H1 (cell line): ENCODE data around the gene SPRYD3. TPM values are rescaled to one million over a fixed set of nuclear protein-coding genes. Genes with fewer than 3 reads are reported as not detected.

Experiments used
- CTCF ChIA-PET: fragments of 300-600 bp; sonication (Branson Sonifier 250); formaldehyde crosslinking; loops from one replicate; lab custom pipeline; 2021; ENCODE audit not compliant: partially characterized antibody; lab: Charles Lee
- POLR2A ChIA-PET: fragments of 300-600 bp; sonication (Branson Sonifier 250); formaldehyde crosslinking; loops from one replicate; lab custom pipeline; 2021; ENCODE audit warnings: inconsistent platforms; ENCODE audit not compliant: partially characterized antibody; lab: Charles Lee
- DNase-seq, 2 experiments: peaks; one replicate each; pipeline versions ENCODE4 v3.0.0 to v3.0.0-alpha.2; 2010 to 2022; ENCODE audit warnings: low spot score in 2 of 2, low read depth in 1 of 2, mixed read lengths in 1 of 2
- FAIRE-seq: peaks from 2 replicates; lab custom pipeline; 2011; peaks lifted over from hg19 to GRCh38; lab: Jason Lieb, UNC
- H2AFZ ChIP-seq: 2 replicates; pipeline ENCODE4 v1.8.1; 2012; ENCODE audit warnings: low read length, inconsistent platforms
- H2AK5ac ChIP-seq: 2 replicates; pipeline ENCODE4 v1.6.1; 2013; ENCODE audit warnings: low read depth, low read length
- H2BK120ac ChIP-seq: replicated peaks from 2 replicates; pipeline ENCODE3; 2013; ENCODE audit warnings: low read depth, low read length, inconsistent platforms
- H2BK12ac ChIP-seq: 2 replicates; pipeline ENCODE4 v1.6.1; 2013; ENCODE audit warnings: low read depth, low read length
- H2BK15ac ChIP-seq: 2 replicates; pipeline ENCODE4 v1.6.1; 2013; ENCODE audit warnings: low read length
- H2BK20ac ChIP-seq: 2 replicates; pipeline ENCODE4 v1.6.1; 2013; ENCODE audit warnings: low read length
- H2BK5ac ChIP-seq: 2 replicates; pipeline ENCODE4 v1.6.1; 2013; ENCODE audit warnings: low read depth, low read length
- H3K14ac ChIP-seq: 2 replicates; pipeline ENCODE4 v1.6.1; 2013; ENCODE audit warnings: inconsistent platforms; ENCODE audit not compliant: insufficient read length
- H3K18ac ChIP-seq: 2 replicates; pipeline ENCODE4 v1.6.1; 2013; ENCODE audit warnings: low read length; ENCODE audit errors: extremely low read depth
- H3K23ac ChIP-seq: 2 replicates; pipeline ENCODE4 v1.6.1; 2013; ENCODE audit warnings: inconsistent platforms; ENCODE audit not compliant: insufficient read length
- H3K23me2 ChIP-seq: 2 replicates; pipeline ENCODE4 v1.6.1; 2013; ENCODE audit warnings: low read depth, low read length
- H3K27ac ChIP-seq: 2 replicates; pipeline ENCODE4 v1.6.1; 2011; ENCODE audit warnings: low read depth, low read length, inconsistent platforms
- H3K27me3 ChIP-seq, 4 experiments: replicated peaks in 1 of 4; 1 replicate in 1 of 4; 2 replicates in 3 of 4; pipeline versions ENCODE4 v1.6.1 to v1.8.1; 2011 to 2013; ENCODE audit warnings: low read length in 3 of 4, mild to moderate bottlenecking in 3 of 4, inconsistent platforms in 2 of 4, mixed read lengths in 2 of 4, moderate library complexity in 1 of 4; ENCODE audit not compliant: control insufficient read depth in 3 of 4, insufficient read depth in 3 of 4; ENCODE audit errors: extremely low read depth in 1 of 4
- H3K36me3 ChIP-seq, 4 experiments: 2 replicates each; pipeline versions ENCODE4 v1.6.1 to v1.8.1; 2011 to 2013; ENCODE audit warnings: mild to moderate bottlenecking in 4 of 4, low read length in 3 of 4, moderate library complexity in 2 of 4, control low read depth in 1 of 4, inconsistent platforms in 1 of 4; ENCODE audit not compliant: insufficient read depth in 4 of 4, control insufficient read depth in 2 of 4
- H3K4ac ChIP-seq: replicated peaks from 2 replicates; pipeline ENCODE3; 2013; ENCODE audit warnings: low read length, low read depth, mixed read lengths, inconsistent platforms; ENCODE audit not compliant: insufficient read length
- H3K4me1 ChIP-seq, 4 experiments: replicated peaks in 1 of 4; 1 replicate in 1 of 4; 2 replicates in 3 of 4; pipeline versions ENCODE4 v1.6.1 to v1.8.1; 2011 to 2013; ENCODE audit warnings: low read length in 3 of 4, inconsistent platforms in 2 of 4, mixed read lengths in 1 of 4; ENCODE audit not compliant: insufficient read depth in 4 of 4, control insufficient read depth in 3 of 4
- H3K4me2 ChIP-seq, 2 experiments: 2 replicates each; pipeline versions ENCODE4 v1.6.1 to v1.8.1; 2011 to 2013; ENCODE audit warnings: low read depth in 2 of 2, low read length in 2 of 2, control low read depth in 1 of 2, inconsistent platforms in 1 of 2, mild to moderate bottlenecking in 1 of 2; ENCODE audit not compliant: insufficient read depth in 1 of 2
- H3K4me3 ChIP-seq, 4 experiments: fragments of 200-600, 300-600 bp in 1 of 4; sonication (generic), shearing (Covaris generic), sonication (Bioruptor Twin) in 1 of 4; 2 replicates each; pipeline versions ENCODE4 v1.5.1 to v1.8.1; 2011 to 2016; ENCODE audit warnings: low read length in 4 of 4, low read depth in 3 of 4, control low read depth in 2 of 4, inconsistent platforms in 2 of 4, mild to moderate bottlenecking in 2 of 4, mixed read lengths in 1 of 4, moderate library complexity in 1 of 4; ENCODE audit not compliant: insufficient read depth in 2 of 4; ENCODE audit errors: extremely low read depth in 1 of 4
- H3K56ac ChIP-seq: replicated peaks from 2 replicates; pipeline ENCODE3; 2013; ENCODE audit warnings: low read depth, mild to moderate bottlenecking, mixed read lengths, low read length, inconsistent platforms; ENCODE audit not compliant: insufficient read length
- H3K79me1 ChIP-seq: 2 replicates; pipeline ENCODE4 v1.6.1; 2013; ENCODE audit warnings: low read depth, low read length, control low read depth
- H3K79me2 ChIP-seq, 2 experiments: 2 replicates each; pipeline versions ENCODE4 v1.6.1 to v1.8.1; 2012 to 2013; ENCODE audit warnings: low read length in 2 of 2, mild to moderate bottlenecking in 2 of 2, inconsistent platforms in 1 of 2; ENCODE audit not compliant: insufficient read depth in 2 of 2, control insufficient read depth in 1 of 2
- H3K9ac ChIP-seq, 4 experiments: replicated peaks in 1 of 4; 1 replicate in 1 of 4; 2 replicates in 3 of 4; pipeline versions ENCODE4 v1.6.1 to v1.8.1; 2011 to 2013; ENCODE audit warnings: low read depth in 3 of 4, low read length in 3 of 4, control low read depth in 2 of 4, mild to moderate bottlenecking in 2 of 4, moderate library complexity in 2 of 4, inconsistent platforms in 1 of 4; ENCODE audit errors: extremely low read depth in 1 of 4
- H3K9me3 ChIP-seq, 2 experiments: 2 replicates each; pipeline versions ENCODE4 v1.6.1 to v1.8.1; 2012 to 2013; ENCODE audit warnings: mild to moderate bottlenecking in 2 of 2, moderate library complexity in 2 of 2, control low read depth in 1 of 2, inconsistent platforms in 1 of 2, low read depth in 1 of 2, low read length in 1 of 2, mixed read lengths in 1 of 2; ENCODE audit not compliant: insufficient read depth in 2 of 2
- H4K20me1 ChIP-seq, 2 experiments: replicated peaks in 1 of 2; 2 replicates each; pipeline versions ENCODE3 to v1.8.1; 2011 to 2013; ENCODE audit warnings: inconsistent platforms in 2 of 2, low read length in 2 of 2, mild to moderate bottlenecking in 1 of 2; ENCODE audit not compliant: insufficient read depth in 2 of 2, control insufficient read depth in 1 of 2
- H4K5ac ChIP-seq: 2 replicates; pipeline ENCODE4 v1.6.1; 2013; ENCODE audit warnings: low read length, low read depth, mixed read lengths, inconsistent platforms; ENCODE audit not compliant: insufficient read length
- H4K8ac ChIP-seq: 2 replicates; pipeline ENCODE4 v1.8.0; 2013; ENCODE audit warnings: mild to moderate bottlenecking, moderate library complexity, low read length, inconsistent platforms; ENCODE audit not compliant: insufficient read depth; ENCODE audit errors: extremely low read depth
- H4K91ac ChIP-seq: replicated peaks from 2 replicates; pipeline ENCODE3; 2013; ENCODE audit warnings: low read length, mixed read lengths, inconsistent platforms; ENCODE audit not compliant: insufficient read length
- BACH1 ChIP-seq: IDR thresholded peaks from 2 replicates; pipeline ENCODE4 v1.6.1; 2012; ENCODE audit warnings: low read length, improper control_type of control experiment
- CTBP2 ChIP-seq: IDR thresholded peaks from 2 replicates; pipeline ENCODE4 v1.7.0; 2011; ENCODE audit warnings: borderline replicate concordance, mild to moderate bottlenecking, moderate library complexity, mixed read lengths, low read length; ENCODE audit not compliant: insufficient read depth, insufficient read length
- GABPA ChIP-seq: IDR thresholded peaks from 2 replicates; pipeline ENCODE4 v1.6.1; 2011; ENCODE audit warnings: mild to moderate bottlenecking, low read length, moderate library complexity, borderline replicate concordance; ENCODE audit not compliant: insufficient read depth
- RNF2 ChIP-seq: fragments of 200-900, 300-1000 bp; sonication (generic); IDR thresholded peaks from 2 replicates; pipeline ENCODE4 v1.7.1; 2016; ENCODE audit warnings: borderline replicate concordance, low read depth, mild to moderate bottlenecking, antibody characterized with exemption, low read length; ENCODE audit not compliant: poor library complexity, severe bottlenecking; ENCODE audit errors: missing control alignments
- SP1 ChIP-seq: IDR thresholded peaks from 2 replicates; pipeline ENCODE4 v1.6.1; 2011; ENCODE audit warnings: low read depth, low read length
- SRF ChIP-seq: IDR thresholded peaks from 2 replicates; pipeline ENCODE4 v1.6.1; 2011; ENCODE audit warnings: mild to moderate bottlenecking, low read depth, low read length, moderate library complexity
- TAF7 ChIP-seq: optimal IDR thresholded peaks from 2 replicates; pipeline ENCODE3; 2011; ENCODE audit warnings: low read depth, mild to moderate bottlenecking, inconsistent platforms, low read length, moderate library complexity, borderline replicate concordance
- YY1 ChIP-seq: IDR thresholded peaks from 2 replicates; pipeline ENCODE4 v1.6.1; 2011; ENCODE audit warnings: low read depth, mild to moderate bottlenecking, low read length
- WGBS, 2 experiments: shearing (Covaris generic) in 1 of 2; methylation state at CpG; one replicate each; pipeline versions ENCODE4 v1.1.6 to v1.1.7; 2013 to 2015; ENCODE audit warnings: low lambda C conversion rate in 2 of 2, mixed read lengths in 2 of 2, inconsistent platforms in 1 of 2, low coverage in 1 of 2, missing lambda C conversion rate in 1 of 2; ENCODE audit not compliant: insufficient replicate concordance in 2 of 2, insufficient coverage in 1 of 2, insufficient read length in 1 of 2; ENCODE audit errors: extremely low coverage in 1 of 2, missing lambda C conversion rate in 1 of 2; 5-methylcytosine and 5-hydroxymethylcytosine counted together
- polyA plus RNA-seq, 7 experiments: library from polyadenylated mRNA; depleted of rRNA in 3 of 7; stranded (reverse) in 5 of 7; unstranded in 2 of 7; fragments of >200 nt in 5 of 7; fragments of 200-250 nt in 2 of 7; gene quantifications; 1 replicate in 5 of 7; 2 replicates in 1 of 7; 4 replicates in 1 of 7; pipeline versions ENCODE4 v1.2.1 to v1.2.3, GENCODE V29; 2011 to 2013; ENCODE audit warnings: missing spikeins in 2 of 7, mixed read lengths in 2 of 7
- total RNA-seq: library from RNA; stranded (reverse); fragmentation: NEBNext Ultra II Directional; extraction: Animal tissue kit (Norgen Biotek cat#: 25700); gene quantifications from 2 replicates; pipeline ENCODE4 v1.2.1, GENCODE V29; 2021
- TF ChIP-seq, protein P1 (sequence below): IDR thresholded peaks from 2 replicates; pipeline ENCODE4 v1.6.1; 2012; ENCODE audit warnings: low read length, inconsistent platforms
- TF ChIP-seq, protein P2 (sequence below): IDR thresholded peaks from 2 replicates; pipeline ENCODE4 v1.6.1; 2011; ENCODE audit warnings: low read depth, mild to moderate bottlenecking, low read length; ENCODE audit not compliant: insufficient read depth

Gene SPRYD3
- total and polyA plus RNA-seq, 2 of the 8 experiments (the other 6 are each of a cell fraction or from before 2014, with no cell fraction given) = 6.8 to 8.0 TPM

DNA sequence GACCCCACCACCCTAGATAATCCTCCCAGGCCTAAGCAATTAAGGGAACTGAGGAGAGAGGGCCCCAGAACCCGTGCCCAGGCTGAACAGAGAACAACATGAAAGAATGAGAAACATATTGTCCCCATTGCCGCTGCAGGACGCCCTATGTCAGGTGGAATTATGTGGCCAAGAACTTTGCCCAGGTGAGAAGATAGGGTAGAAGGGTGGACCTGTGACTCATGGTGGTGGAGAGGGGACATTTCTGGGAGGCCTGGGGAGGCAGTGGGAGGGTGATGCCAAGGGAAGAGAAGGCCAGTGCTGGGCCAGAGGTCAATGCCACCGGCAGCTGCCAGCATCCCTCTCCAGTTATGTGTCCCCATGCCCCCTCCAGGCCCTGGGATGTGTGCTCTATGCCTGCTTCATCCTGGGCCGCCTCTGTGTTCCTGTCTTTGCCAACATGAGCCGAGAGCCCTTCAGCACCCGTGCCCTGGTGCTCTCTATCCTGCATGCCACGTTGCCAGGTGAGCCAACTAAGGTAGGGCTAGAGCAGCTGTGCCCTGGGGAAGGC is 39.6 kb upstream of the SPRYD3 start:
- H3K36me3 ChIP-seq = no peaks in the 10 kb centered on the region
- no peak for DNase-seq
- no peak overlapping the region for H3K9ac ChIP-seq
- no peak overlapping the region for H3K4ac ChIP-seq
- H4K91ac ChIP-seq = no peak overlapping the region
- no peaks in the 10 kb centered on the region for H3K79me1 ChIP-seq
- ChIA-PET POLR2A (interaction anchor here (0.9 to 1.3 kb wide), 2 partner anchors 32 to 39 kb away, joined by 4 to 5 read pairs; partner anchors contain the start of gene SPRYD3), CTCF (interaction anchor here (1.2 kb wide), 1 partner anchor 93 kb away, joined by 3 read pairs; no protein-coding TSS in a partner anchor)
- WGBS, 2 experiments = 72% methylated on average over 7 of the region's 8 CpGs; no CpG with 5 or more reads in 1 of the 2 experiments
- H2BK20ac ChIP-seq = 0 out of 2 replicates have a peak overlapping the region, but pooled peaks have one; percentile 13
- no peak for FAIRE-seq
- H3K4me2 ChIP-seq = no peak overlapping the region
- no peaks in the 10 kb centered on the region for H4K20me1 ChIP-seq
- no peaks in the 10 kb centered on the region for H3K9me3 ChIP-seq
- H2BK5ac ChIP-seq = no peak overlapping the region
- no peak overlapping the region for H2BK15ac ChIP-seq
- no peak overlapping the region; the same call in 1 of the 2 replicates for H2AFZ ChIP-seq
- H3K27ac ChIP-seq = no peak overlapping the region
- H3K18ac ChIP-seq = no peak overlapping the region
- no peak overlapping the region for H2BK12ac ChIP-seq
- no peak overlapping the region for H3K4me3 ChIP-seq
- no peaks in the 10 kb centered on the region for H3K27me3 ChIP-seq
- no peak overlapping the region for H4K8ac ChIP-seq
- H3K23me2 ChIP-seq = 0 out of 2 replicates have a peak, but pooled peaks cover 3% of the 10 kb centered on the region
- no peak overlapping the region for H3K14ac ChIP-seq
- H4K5ac ChIP-seq = no peak overlapping the region
- no peak overlapping the region for H3K56ac ChIP-seq
- H2AK5ac ChIP-seq = no peak overlapping the region; the same call in 1 of the 2 replicates
- H3K79me2 ChIP-seq = no peaks in the 10 kb centered on the region
- no peak overlapping the region for H3K23ac ChIP-seq
- peaks cover 0 to 3% (median 2%) of the 10 kb centered on the region in 4 experiments; a peak in 3 of 7 replicates for H3K4me1 ChIP-seq
- H2BK120ac ChIP-seq = no peak overlapping the region
- TF ChIP-seq RNF2 (no peak), TAF7 (no peak), YY1 (no peak), SP1 (no peak), BACH1 (no peak), SRF (no peak), CTBP2 (no peak), GABPA (no peak)
- TF ChIP-seq, protein P1, sequence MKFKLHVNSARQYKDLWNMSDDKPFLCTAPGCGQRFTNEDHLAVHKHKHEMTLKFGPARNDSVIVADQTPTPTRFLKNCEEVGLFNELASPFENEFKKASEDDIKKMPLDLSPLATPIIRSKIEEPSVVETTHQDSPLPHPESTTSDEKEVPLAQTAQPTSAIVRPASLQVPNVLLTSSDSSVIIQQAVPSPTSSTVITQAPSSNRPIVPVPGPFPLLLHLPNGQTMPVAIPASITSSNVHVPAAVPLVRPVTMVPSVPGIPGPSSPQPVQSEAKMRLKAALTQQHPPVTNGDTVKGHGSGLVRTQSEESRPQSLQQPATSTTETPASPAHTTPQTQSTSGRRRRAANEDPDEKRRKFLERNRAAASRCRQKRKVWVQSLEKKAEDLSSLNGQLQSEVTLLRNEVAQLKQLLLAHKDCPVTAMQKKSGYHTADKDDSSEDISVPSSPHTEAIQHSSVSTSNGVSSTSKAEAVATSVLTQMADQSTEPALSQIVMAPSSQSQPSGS = no peak
- TF ChIP-seq, protein P2, sequence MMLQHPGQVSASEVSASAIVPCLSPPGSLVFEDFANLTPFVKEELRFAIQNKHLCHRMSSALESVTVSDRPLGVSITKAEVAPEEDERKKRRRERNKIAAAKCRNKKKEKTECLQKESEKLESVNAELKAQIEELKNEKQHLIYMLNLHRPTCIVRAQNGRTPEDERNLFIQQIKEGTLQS = no peak
